OCI-LY7 (cell line): ENCODE data around the gene TBX21. TPM values are rescaled to one million over a fixed set of nuclear protein-coding genes. Genes with fewer than 3 reads are reported as not detected.

Experiments used
- BruUV-seq: library from RNA; stranded (reverse); fragments of 400-500 nt; replicated peaks from 2 replicates; lab custom pipeline; 2021; lab: Mats Ljungman, UMichigan
- CTCF ChIA-PET: fragments of 300-600 bp; sonication (Branson Sonifier 250); formaldehyde crosslinking; loops from one replicate; lab custom pipeline; 2022; ENCODE audit warnings: antibody characterized with exemption; ENCODE audit not compliant: unreplicated experiment; lab: Charles Lee
- POLR2A ChIA-PET: fragments of 300-600 bp; sonication (Branson Sonifier 250); formaldehyde crosslinking; loops from one replicate; lab custom pipeline; 2022; ENCODE audit warnings: antibody characterized with exemption; lab: Charles Lee
- DNase-seq: peaks from one replicate; pipeline ENCODE4 v3.0.0-alpha.2; 2015; ENCODE audit warnings: low spot score
- H2AFZ ChIP-seq: fragments of 200-600 bp; sonication (generic), shearing (Covaris generic); 2 replicates; pipeline ENCODE4 v1.6.1; 2014; ENCODE audit warnings: mild to moderate bottlenecking, antibody characterized with exemption, low read length, moderate library complexity
- H3K27ac ChIP-seq: fragments of 200-600 bp; sonication (generic); 2 replicates; pipeline ENCODE4 v1.5.1; 2014; ENCODE audit warnings: mixed run types, low read depth, mild to moderate bottlenecking, moderate library complexity, low read length, inconsistent platforms; ENCODE audit not compliant: poor library complexity, severe bottlenecking
- H3K36me3 ChIP-seq: fragments of 200-600 bp; sonication (generic); 2 replicates; pipeline ENCODE4 v1.6.1; 2014; ENCODE audit warnings: mild to moderate bottlenecking, antibody characterized with exemption, low read length, moderate library complexity, mixed read lengths; ENCODE audit not compliant: insufficient read depth
- H3K4me1 ChIP-seq: fragments of 200-600 bp; sonication (generic); 2 replicates; pipeline ENCODE4 v1.5.1; 2014; ENCODE audit warnings: mild to moderate bottlenecking, low read length; ENCODE audit not compliant: insufficient read depth, poor library complexity, severe bottlenecking
- H3K4me2 ChIP-seq: fragments of 200-600 bp; sonication (generic); 2 replicates; pipeline ENCODE4 v1.6.1; 2014; ENCODE audit warnings: mild to moderate bottlenecking, low read length
- H3K4me3 ChIP-seq: fragments of 200-600 bp; sonication (generic); 2 replicates; pipeline ENCODE4 v1.5.1; 2014; ENCODE audit warnings: mild to moderate bottlenecking, low read depth, low read length; ENCODE audit not compliant: poor library complexity, severe bottlenecking
- H3K79me2 ChIP-seq: fragments of 200-600 bp; sonication (generic); 2 replicates; pipeline ENCODE4 v1.6.1; 2016; ENCODE audit warnings: low read depth, mild to moderate bottlenecking, low read length, moderate library complexity, mixed read lengths; ENCODE audit not compliant: insufficient read depth
- H3K9me2 ChIP-seq: fragments of 200-600 bp; sonication (generic); 2 replicates; pipeline ENCODE4 v1.6.1; 2016; ENCODE audit warnings: mild to moderate bottlenecking, low read length, mixed read lengths; ENCODE audit not compliant: insufficient read depth
- H3K9me3 ChIP-seq: fragments of 200-600 bp; sonication (generic); 2 replicates; pipeline ENCODE4 v1.6.1; 2014; ENCODE audit warnings: mild to moderate bottlenecking, mixed run types, low read length, mixed read lengths
- H4K20me1 ChIP-seq: fragments of 200-600 bp; sonication (generic); 2 replicates; pipeline ENCODE4 v1.6.1; 2014; ENCODE audit warnings: mild to moderate bottlenecking, antibody characterized with exemption, low read length, moderate library complexity, mixed read lengths; ENCODE audit not compliant: insufficient read depth
- CTCF ChIP-seq: fragments of 200-600 bp; sonication (generic); conservative IDR thresholded peaks from 2 replicates; pipeline ENCODE4 v1.5.1; 2014; ENCODE audit warnings: mild to moderate bottlenecking, antibody characterized with exemption, low read length, moderate library complexity, mixed read lengths
- EZH2phosphoT487 ChIP-seq: fragments of 200-600 bp; sonication (generic); IDR thresholded peaks from 2 replicates; pipeline ENCODE4 v1.6.1; 2018; ENCODE audit warnings: low read depth, borderline replicate concordance, mild to moderate bottlenecking, mixed run types, antibody characterized with exemption, low read length, moderate library complexity, mixed read lengths
- intact Hi-C: fragments of 100-400 bp; cut with micrococcal nuclease; formaldehyde crosslinking; loops from one replicate; pipeline ENCODE4 v1.10.0; 2022; ENCODE audit not compliant: unreplicated experiment
- total RNA-seq, 2 experiments: library from RNA; depleted of rRNA in 1 of 2; stranded (reverse); fragments of >200 nt in 1 of 2; shearing (Covaris generic) in 1 of 2; gene quantifications; 2 replicates each; pipeline ENCODE4 v1.2.3, GENCODE V29; 2014 to 2022

The TBX21 gene
- total RNA-seq, 2 experiments from 2014 or later = not detected

GRCh38 chr17:47717261-47717697 lies 15.8 kb upstream of the TBX21 start:
- H3K4me3 ChIP-seq = no peak overlapping the region
- TF ChIP-seq EZH2phosphoT487 (no peak), CTCF (0 out of 2 replicates have a peak, but pooled peaks have one; percentile 25)
- no peak for DNase-seq
- H3K4me2 ChIP-seq = no peak overlapping the region
- no peak overlapping the region for H2AFZ ChIP-seq
- H4K20me1 ChIP-seq = no peaks in the 10 kb centered on the region
- intact Hi-C loops = no loop called here
- H3K4me1 ChIP-seq = peaks cover 9% of the 10 kb centered on the region
- no peaks in the 10 kb centered on the region for H3K9me2 ChIP-seq
- no TSS peak for BruUV-seq
- H3K79me2 ChIP-seq = no peaks in the 10 kb centered on the region
- no peak overlapping the region for H3K27ac ChIP-seq
- H3K36me3 ChIP-seq = no peaks in the 10 kb centered on the region
- no peaks in the 10 kb centered on the region for H3K9me3 ChIP-seq
- ChIA-PET CTCF (no interaction called here), POLR2A (no interaction called here)

DNA sequence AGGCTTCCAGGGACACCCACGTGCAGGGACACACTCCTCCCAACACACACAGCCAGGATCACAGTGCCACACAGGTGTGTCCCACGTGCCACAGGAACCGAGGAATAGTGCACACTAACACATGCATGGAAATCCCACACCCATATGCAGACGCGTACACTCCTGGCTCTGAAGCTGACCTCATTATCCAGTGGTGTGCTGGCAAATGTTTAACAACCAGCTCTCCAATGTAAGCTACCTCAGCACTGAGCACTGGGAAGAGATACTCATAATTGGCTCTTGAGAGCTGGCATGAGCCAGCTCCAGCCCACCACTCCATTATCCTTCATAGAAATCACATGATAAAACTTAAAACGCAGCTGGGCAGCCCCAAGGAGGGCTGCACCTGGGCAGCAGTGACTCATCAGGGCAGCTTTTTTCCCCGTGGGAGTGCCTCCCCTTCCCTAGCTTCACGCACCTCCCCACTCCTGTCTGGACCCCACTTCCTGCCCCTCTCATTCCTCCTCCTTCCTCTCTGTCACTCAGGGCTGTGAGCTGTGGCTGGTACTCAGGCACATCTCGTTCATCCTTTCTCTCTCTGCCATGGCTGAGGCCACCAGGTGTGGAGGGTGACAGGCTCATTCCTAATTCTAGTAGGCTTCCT lies 14.9 kb upstream of the TBX21 start:
- Histone ChIP-seq H3K27ac (no peak overlapping the region), H2AFZ (no peak overlapping the region), H3K4me3 (no peak overlapping the region), H4K20me1 (no peaks in the 10 kb centered on the region), H3K4me1 (peaks cover 9% of the 10 kb centered on the region), H3K79me2 (no peaks in the 10 kb centered on the region), H3K4me2 (no peak overlapping the region), H3K9me2 (no peaks in the 10 kb centered on the region), H3K36me3 (no peaks in the 10 kb centered on the region), H3K9me3 (no peaks in the 10 kb centered on the region)
- TF ChIP-seq CTCF (no peak), EZH2phosphoT487 (no peak)
- no peak for DNase-seq
- intact Hi-C loops = no loop called here
- ChIA-PET CTCF (no interaction called here), POLR2A (no interaction called here)
- no TSS peak for BruUV-seq

DNA sequence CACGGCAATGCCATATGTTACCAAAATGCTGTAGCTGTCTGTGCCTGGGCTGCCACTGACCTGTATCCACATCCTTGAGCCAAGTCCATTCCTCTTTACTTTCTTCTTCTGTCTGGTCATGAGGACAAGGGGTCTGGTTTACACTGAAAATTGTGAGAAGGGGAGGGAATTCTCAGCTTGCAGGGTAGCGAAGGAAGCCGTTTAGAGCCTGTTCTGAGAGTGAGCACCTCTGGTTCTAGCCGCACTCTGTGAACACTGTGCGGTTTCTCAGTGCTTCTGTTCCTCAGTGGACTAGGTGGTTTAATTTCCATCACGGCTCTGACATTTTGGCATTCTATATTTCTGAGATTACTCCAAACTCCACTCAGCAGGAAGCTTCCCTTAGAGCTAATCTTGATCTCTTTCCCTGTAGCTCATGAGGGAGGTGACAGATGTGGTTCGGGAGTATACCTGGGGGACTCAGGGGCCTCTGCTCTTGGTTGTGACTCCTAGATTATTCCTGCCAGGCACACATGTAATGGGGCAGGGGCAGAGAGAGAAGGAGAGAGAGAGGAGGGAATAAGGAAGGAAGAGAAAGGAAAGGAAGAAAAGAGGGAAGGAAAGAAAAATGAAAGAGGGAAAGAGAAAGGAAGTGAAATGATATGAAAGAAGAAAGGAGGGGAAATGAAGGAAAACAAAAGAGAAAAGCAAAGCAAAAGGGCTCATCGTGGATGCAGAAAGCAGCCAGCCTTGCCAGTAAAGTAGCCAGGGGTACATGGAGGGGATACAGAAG lies 14.2 kb upstream of the TBX21 start:
- H3K9me3 ChIP-seq = no peaks in the 10 kb centered on the region
- no TSS peak for BruUV-seq
- no peak overlapping the region for H3K27ac ChIP-seq
- H3K4me3 ChIP-seq = no peak overlapping the region
- DNase-seq = no peak
- peaks cover 9% of the 10 kb centered on the region for H3K4me1 ChIP-seq
- ChIA-PET CTCF (no interaction called here), POLR2A (no interaction called here)
- H3K9me2 ChIP-seq = no peaks in the 10 kb centered on the region
- no peaks in the 10 kb centered on the region for H3K36me3 ChIP-seq
- no peak overlapping the region for H3K4me2 ChIP-seq
- H3K79me2 ChIP-seq = no peaks in the 10 kb centered on the region
- no peak for TF ChIP-seq CTCF
- no peak for TF ChIP-seq EZH2phosphoT487
- H4K20me1 ChIP-seq = no peaks in the 10 kb centered on the region
- intact Hi-C loops = no loop called here
- no peak overlapping the region for H2AFZ ChIP-seq
